ENCODE data around the gene OAS1.

The OAS1 gene

DNA sequence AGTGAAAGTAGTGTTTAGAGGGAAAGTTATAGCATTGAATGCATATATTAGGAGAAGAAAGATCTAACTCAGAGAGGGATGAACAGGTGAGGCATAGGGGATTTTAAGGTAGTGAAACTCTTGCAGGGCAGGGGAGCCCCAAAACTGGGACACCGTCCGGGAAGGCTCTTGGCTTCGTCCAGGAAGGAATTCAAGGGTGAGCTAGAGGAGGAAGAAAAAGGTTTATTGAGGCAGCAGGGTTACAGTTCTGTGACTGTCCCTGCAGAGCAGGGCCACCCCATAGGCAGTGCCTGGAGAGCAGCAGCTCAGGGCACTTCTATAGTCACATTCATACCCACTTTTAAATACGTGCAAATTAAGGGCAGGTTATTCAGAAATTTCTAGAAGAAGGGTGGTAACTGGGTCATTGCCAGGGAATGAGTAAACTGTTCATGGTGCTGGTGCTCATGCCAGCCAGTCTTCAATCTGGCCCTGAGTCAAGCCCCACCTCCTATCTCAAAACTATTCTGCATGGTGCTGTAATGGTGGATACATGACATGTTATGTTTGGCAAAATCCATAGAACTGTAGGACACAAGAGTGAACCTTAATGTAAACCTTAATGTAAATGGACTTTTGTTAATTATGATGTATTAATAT is 1.2 kb upstream of the OAS1 start:
- TF ChIP-seq CREB1 (IDR thresholded peaks at IDR 0.05; ENCODE audit: low read depth) (no peak), TEAD4 (IDR thresholded peaks at IDR 0.05) (no peak), RAD21 (IDR thresholded peaks at IDR 0.05; ENCODE audit: low read depth) (no peak), ZBTB7A (IDR thresholded peaks at IDR 0.05; ENCODE audit: low read depth) (no peak), EP300 (IDR thresholded peaks at IDR 0.05; ENCODE audit: borderline replicate concordance) (no peak), NFIC (IDR thresholded peaks at IDR 0.05) (no peak), TAF1 (IDR thresholded peaks at IDR 0.05; ENCODE audit: low read depth) (no peak), CEBPB (IDR thresholded peaks at IDR 0.05) (no peak), FOXM1 (IDR thresholded peaks at IDR 0.05; ENCODE audit: borderline replicate concordance, low read depth) (no peak), YY1 (IDR thresholded peaks at IDR 0.05; ENCODE audit: low read depth) (no peak), EGR1 (IDR thresholded peaks at IDR 0.05) (no peak), TCF12 (IDR thresholded peaks at IDR 0.05; ENCODE audit: low read depth) (no peak), USF1 (IDR thresholded peaks at IDR 0.05) (no peak)
- TF ChIP-seq, protein P1, sequence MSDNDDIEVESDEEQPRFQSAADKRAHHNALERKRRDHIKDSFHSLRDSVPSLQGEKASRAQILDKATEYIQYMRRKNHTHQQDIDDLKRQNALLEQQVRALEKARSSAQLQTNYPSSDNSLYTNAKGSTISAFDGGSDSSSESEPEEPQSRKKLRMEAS (IDR thresholded peaks at IDR 0.05) = no peak
- TF ChIP-seq, protein P2, sequence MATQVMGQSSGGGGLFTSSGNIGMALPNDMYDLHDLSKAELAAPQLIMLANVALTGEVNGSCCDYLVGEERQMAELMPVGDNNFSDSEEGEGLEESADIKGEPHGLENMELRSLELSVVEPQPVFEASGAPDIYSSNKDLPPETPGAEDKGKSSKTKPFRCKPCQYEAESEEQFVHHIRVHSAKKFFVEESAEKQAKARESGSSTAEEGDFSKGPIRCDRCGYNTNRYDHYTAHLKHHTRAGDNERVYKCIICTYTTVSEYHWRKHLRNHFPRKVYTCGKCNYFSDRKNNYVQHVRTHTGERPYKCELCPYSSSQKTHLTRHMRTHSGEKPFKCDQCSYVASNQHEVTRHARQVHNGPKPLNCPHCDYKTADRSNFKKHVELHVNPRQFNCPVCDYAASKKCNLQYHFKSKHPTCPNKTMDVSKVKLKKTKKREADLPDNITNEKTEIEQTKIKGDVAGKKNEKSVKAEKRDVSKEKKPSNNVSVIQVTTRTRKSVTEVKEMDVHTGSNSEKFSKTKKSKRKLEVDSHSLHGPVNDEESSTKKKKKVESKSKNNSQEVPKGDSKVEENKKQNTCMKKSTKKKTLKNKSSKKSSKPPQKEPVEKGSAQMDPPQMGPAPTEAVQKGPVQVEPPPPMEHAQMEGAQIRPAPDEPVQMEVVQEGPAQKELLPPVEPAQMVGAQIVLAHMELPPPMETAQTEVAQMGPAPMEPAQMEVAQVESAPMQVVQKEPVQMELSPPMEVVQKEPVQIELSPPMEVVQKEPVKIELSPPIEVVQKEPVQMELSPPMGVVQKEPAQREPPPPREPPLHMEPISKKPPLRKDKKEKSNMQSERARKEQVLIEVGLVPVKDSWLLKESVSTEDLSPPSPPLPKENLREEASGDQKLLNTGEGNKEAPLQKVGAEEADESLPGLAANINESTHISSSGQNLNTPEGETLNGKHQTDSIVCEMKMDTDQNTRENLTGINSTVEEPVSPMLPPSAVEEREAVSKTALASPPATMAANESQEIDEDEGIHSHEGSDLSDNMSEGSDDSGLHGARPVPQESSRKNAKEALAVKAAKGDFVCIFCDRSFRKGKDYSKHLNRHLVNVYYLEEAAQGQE (IDR thresholded peaks at IDR 0.05; ENCODE audit: low read depth) = no peak

DNA sequence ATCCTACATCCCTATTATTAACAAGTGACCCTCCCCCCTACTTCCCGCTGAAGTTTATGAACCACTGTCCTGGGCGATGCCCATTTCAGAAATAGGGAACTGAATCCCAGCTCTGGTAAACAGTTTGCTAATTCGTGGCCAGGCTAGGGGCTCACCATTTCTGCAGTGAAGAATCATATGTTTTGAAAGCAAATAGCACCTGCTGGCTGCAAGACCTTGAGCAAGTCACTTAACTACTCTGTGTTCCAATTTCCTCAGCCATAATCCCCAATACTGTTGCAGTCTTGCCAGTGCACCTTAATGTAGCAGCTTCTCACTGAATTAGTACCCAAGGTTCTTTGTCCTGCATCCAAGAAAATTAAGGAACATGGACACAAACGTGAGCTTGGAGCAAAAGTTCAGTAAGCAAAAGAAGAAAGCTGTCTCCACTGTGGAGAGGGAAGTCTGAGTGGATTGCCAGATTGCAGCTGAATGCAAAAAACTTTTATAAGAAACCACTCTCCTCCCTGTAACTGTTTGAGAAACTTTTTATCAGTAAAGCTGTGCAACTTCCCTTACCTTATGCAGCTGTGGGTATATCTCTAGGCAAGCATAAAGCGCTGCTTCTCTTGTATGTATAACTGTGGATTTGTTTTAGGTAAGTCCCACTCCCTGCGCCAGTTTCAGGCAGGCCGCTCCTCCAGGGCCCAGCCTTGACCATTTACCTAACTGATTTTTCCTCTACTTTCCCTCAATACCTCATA is 824 bp downstream of the OAS1 start:
- TF ChIP-seq YY1 (IDR thresholded peaks at IDR 0.05; ENCODE audit: low read depth) (no peak), USF1 (IDR thresholded peaks at IDR 0.05) (no peak)
- TF ChIP-seq, protein P2 (IDR thresholded peaks at IDR 0.05; ENCODE audit: low read depth) = no peak

DNA sequence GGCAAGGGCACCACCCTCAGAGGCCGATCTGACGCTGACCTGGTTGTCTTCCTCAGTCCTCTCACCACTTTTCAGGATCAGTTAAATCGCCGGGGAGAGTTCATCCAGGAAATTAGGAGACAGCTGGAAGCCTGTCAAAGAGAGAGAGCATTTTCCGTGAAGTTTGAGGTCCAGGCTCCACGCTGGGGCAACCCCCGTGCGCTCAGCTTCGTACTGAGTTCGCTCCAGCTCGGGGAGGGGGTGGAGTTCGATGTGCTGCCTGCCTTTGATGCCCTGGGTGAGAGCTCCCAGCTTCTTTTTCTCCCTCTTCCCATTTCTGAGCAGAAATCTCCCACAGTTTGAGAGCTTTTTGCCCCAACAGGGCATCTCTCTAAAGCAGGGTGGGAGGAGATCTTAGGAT is 1.8 kb downstream of the OAS1 start:
- TF ChIP-seq, protein P2 (IDR thresholded peaks at IDR 0.05; ENCODE audit: low read depth) = no peak
- no peak for TF ChIP-seq CREB1 (IDR thresholded peaks at IDR 0.05; ENCODE audit: low read depth)
- TF ChIP-seq EGR1 (IDR thresholded peaks at IDR 0.05) = no peak

- TF ChIP-seq CREB1 (IDR thresholded peaks at IDR 0.05; ENCODE audit: low read depth) (no peak), USF1 (IDR thresholded peaks at IDR 0.05) (no peak), ZBTB7A (IDR thresholded peaks at IDR 0.05; ENCODE audit: low read depth) (no peak), TCF12 (IDR thresholded peaks at IDR 0.05; ENCODE audit: low read depth) (no peak)
- TF ChIP-seq, protein P1 (IDR thresholded peaks at IDR 0.05) = no peak
These were observed 2.9 kb downstream of the OAS1 start for GRCh38 chr12:112909693-112910092.

Data from Ishikawa (cell line).